HepG2 (cell line): ENCODE results near the gene KLHL21. TPM values are rescaled to one million over a fixed set of nuclear protein-coding genes. Genes with fewer than 3 reads are reported as not detected.

Experiments used
- CBX2 ChIP-seq, 2 experiments: fragments of 200-600 bp in 1 of 2; sonication (generic); formaldehyde crosslinking in 1 of 2; IDR thresholded peaks; 2 replicates each; pipeline versions ENCODE4 v1.7.0 to v1.8.1; 2018 to 2022; ENCODE audit warnings: low read depth in 2 of 2, low read length in 1 of 2, mild to moderate bottlenecking in 1 of 2, missing genetic modification reagents in 1 of 2
- HNRNPLL ChIP-seq: fragments of 200-400 bp; formaldehyde crosslinking; IDR thresholded peaks from 2 replicates; pipeline ENCODE4 v1.6.1; 2017; ENCODE audit warnings: mild to moderate bottlenecking, low read depth, low read length; ENCODE audit not compliant: poor library complexity, severe bottlenecking
- KMT2B ChIP-seq: IDR thresholded peaks from 2 replicates; pipeline ENCODE4 v1.6.1; 2016; ENCODE audit warnings: missing genetic modification reagents, missing compliant biosample characterization
- MAZ ChIP-seq, 2 experiments: sonication (generic) in 1 of 2; formaldehyde crosslinking in 1 of 2; IDR thresholded peaks; 2 replicates each; pipeline versions ENCODE4 v1.5.0 to v1.6.1; 2012 to 2020; ENCODE audit warnings: low read depth in 2 of 2, mild to moderate bottlenecking in 2 of 2, borderline replicate concordance in 1 of 2, improper control_type of control experiment in 1 of 2, low read length in 1 of 2, missing genetic modification reagents in 1 of 2, moderate library complexity in 1 of 2
- MIXL1 ChIP-seq: IDR thresholded peaks from 2 replicates; pipeline ENCODE4 v1.6.1; 2016
- MXI1 ChIP-seq: IDR thresholded peaks from 3 replicates; pipeline ENCODE4 v1.6.1; 2012; ENCODE audit warnings: low read depth, low read length, inconsistent platforms, borderline replicate concordance
- POGK ChIP-seq: sonication (generic); formaldehyde crosslinking; conservative IDR thresholded peaks from 2 replicates; pipeline ENCODE4 v1.8.0; 2022; ENCODE audit warnings: mild to moderate bottlenecking, moderate library complexity, missing genetic modification reagents
- SCMH1 ChIP-seq: sonication (generic); formaldehyde crosslinking; IDR thresholded peaks from 2 replicates; pipeline ENCODE4 v1.9.0; 2021; ENCODE audit warnings: missing genetic modification reagents, mild to moderate bottlenecking, borderline replicate concordance
- TERF1 ChIP-seq: sonication (generic); formaldehyde crosslinking; IDR thresholded peaks from 2 replicates; pipeline ENCODE4 v1.8.0; 2022; ENCODE audit warnings: mild to moderate bottlenecking, missing genetic modification reagents, moderate library complexity
- ZMYM2 ChIP-seq: sonication (generic); formaldehyde crosslinking; IDR thresholded peaks from 2 replicates; pipeline ENCODE4 v1.8.0; 2022; ENCODE audit warnings: mild to moderate bottlenecking, missing genetic modification reagents
- ZNF136 ChIP-seq: sonication (generic); formaldehyde crosslinking; IDR thresholded peaks from 2 replicates; pipeline ENCODE4 v1.8.1; 2022; ENCODE audit warnings: low read depth, mild to moderate bottlenecking, moderate library complexity, missing genetic modification reagents
- ZNF207 ChIP-seq: fragments of 450-650 bp; IDR thresholded peaks from 2 replicates; pipeline ENCODE4 v1.6.1; 2016; ENCODE audit warnings: antibody characterized with exemption, borderline replicate concordance
- ZNF234 ChIP-seq: sonication (generic); formaldehyde crosslinking; conservative IDR thresholded peaks from 2 replicates; pipeline ENCODE4 v1.5.1; 2020; ENCODE audit warnings: mild to moderate bottlenecking, missing genetic modification reagents
- ZNF264 ChIP-seq: sonication (generic); formaldehyde crosslinking; IDR thresholded peaks from 2 replicates; pipeline ENCODE4 v1.4.0; 2020; ENCODE audit warnings: missing genetic modification reagents
- ZNF274 ChIP-seq: sonication (generic); formaldehyde crosslinking; IDR thresholded peaks from 2 replicates; pipeline ENCODE4 v1.5.1; 2020; ENCODE audit warnings: mild to moderate bottlenecking, missing genetic modification reagents
- ZNF333 ChIP-seq: sonication (generic); formaldehyde crosslinking; IDR thresholded peaks from 2 replicates; pipeline ENCODE4 v1.4.0; 2020; ENCODE audit warnings: mild to moderate bottlenecking, missing genetic modification reagents, borderline replicate concordance
- ZNF550 ChIP-seq: sonication (generic); formaldehyde crosslinking; IDR thresholded peaks from 2 replicates; pipeline ENCODE4 v1.4.0; 2020; ENCODE audit warnings: mild to moderate bottlenecking, missing genetic modification reagents, borderline replicate concordance
- ZNF83 ChIP-seq: sonication (generic); formaldehyde crosslinking; IDR thresholded peaks from 2 replicates; pipeline ENCODE4 v1.4.0; 2020; ENCODE audit warnings: missing genetic modification reagents, mild to moderate bottlenecking, borderline replicate concordance
- ZNF878 ChIP-seq: sonication (generic); formaldehyde crosslinking; IDR thresholded peaks from 2 replicates; pipeline ENCODE4 v1.8.1; 2023; ENCODE audit warnings: mild to moderate bottlenecking, missing genetic modification reagents, moderate library complexity
- polyA plus RNA-seq, 8 experiments: library from polyadenylated mRNA; depleted of rRNA in 3 of 8; stranded (reverse) in 7 of 8; unstranded in 1 of 8; fragments of >200 nt; fragmentation: Illumina TruSeq in 4 of 8; extraction: Trizol in 4 of 8; gene quantifications; 2 replicates each; pipeline versions ENCODE4 v1.2.1 to v1.2.3, GENCODE V29; 2011 to 2016; ENCODE audit warnings: low read depth in 4 of 8, missing spikeins in 1 of 8, mixed read lengths in 1 of 8; ENCODE audit not compliant: insufficient read depth in 1 of 8
- total RNA-seq, 5 experiments: library from RNA; depleted of rRNA; stranded (reverse); fragments of >200 nt; fragmentation: Illumina TruSeq; extraction: Trizol; gene quantifications; 2 replicates each; pipeline ENCODE4 v1.2.3, GENCODE V29; 2016; ENCODE audit warnings: low read depth in 1 of 5
- TF ChIP-seq, protein P1 (sequence below): sonication (generic); IDR thresholded peaks from 2 replicates; pipeline ENCODE4 v1.6.1; 2016; ENCODE audit warnings: low read depth, borderline replicate concordance
- TF ChIP-seq, protein P2 (sequence below): sonication (generic); formaldehyde crosslinking; IDR thresholded peaks from 2 replicates; pipeline ENCODE4 v1.5.0; 2020; ENCODE audit warnings: missing genetic modification reagents, mild to moderate bottlenecking, borderline replicate concordance
- TF ChIP-seq, protein P3 (sequence below): sonication (generic); formaldehyde crosslinking; IDR thresholded peaks from 2 replicates; pipeline ENCODE4 v1.5.0; 2020; ENCODE audit warnings: mild to moderate bottlenecking, missing genetic modification reagents

The KLHL21 gene
- total and polyA plus RNA-seq, 2 of the 13 experiments (the other 11 are each of a cell fraction or from before 2014, with no cell fraction given) = 14.8 to 25.0 TPM

DNA sequence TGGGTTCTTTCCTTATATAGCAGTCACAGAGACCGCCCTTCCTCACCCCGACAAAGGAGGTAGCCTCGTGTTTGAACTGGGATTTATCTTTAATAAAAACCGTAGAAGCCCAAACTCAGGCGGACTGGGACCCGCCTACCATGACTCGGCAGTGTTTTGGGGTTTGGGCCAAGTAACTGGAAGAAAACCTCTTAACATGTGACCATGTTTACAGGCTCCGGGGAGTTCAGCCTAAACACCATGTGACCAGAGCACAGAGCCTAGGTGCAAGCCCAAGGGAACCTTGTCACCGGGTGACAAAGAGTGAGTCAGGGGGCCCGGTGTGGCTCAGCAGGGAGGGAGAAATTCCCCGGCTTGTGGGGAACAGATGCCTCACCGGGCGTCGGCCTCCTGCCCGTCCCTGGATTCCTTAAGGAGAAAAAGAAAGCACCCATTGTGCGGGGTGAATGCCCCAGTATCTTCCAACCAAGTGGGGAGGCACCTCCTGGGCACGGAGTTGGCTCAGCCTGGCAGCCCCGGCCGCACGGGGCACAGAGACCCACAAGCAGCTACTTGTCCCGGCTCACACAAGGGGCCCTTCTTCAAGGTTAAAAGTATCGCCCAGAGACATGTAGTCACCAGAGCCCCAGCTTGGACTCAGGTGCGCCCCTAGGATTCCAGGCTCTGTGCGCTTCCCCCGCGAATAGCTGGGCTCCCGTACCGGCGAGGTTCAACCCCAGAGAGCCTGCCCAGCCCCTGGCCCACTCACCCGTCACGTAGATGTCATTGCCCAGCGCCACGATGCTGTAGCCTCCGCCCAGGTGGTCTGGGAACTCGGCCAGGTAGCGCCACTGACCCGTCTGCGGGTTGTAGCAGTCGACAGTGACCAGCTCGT, 1.4 kb downstream of the KLHL21 start (continued):
- TF ChIP-seq ZMYM2 (CRISPR knock-in tag) = no peak
- TF ChIP-seq, protein P1, sequence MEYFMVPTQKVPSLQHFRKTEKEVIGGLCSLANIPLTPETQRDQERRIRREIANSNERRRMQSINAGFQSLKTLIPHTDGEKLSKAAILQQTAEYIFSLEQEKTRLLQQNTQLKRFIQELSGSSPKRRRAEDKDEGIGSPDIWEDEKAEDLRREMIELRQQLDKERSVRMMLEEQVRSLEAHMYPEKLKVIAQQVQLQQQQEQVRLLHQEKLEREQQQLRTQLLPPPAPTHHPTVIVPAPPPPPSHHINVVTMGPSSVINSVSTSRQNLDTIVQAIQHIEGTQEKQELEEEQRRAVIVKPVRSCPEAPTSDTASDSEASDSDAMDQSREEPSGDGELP = no peak
- TF ChIP-seq KMT2B = no peak
- no peak for TF ChIP-seq ZNF234 (CRISPR knock-in tag)
- TF ChIP-seq SCMH1 (CRISPR knock-in tag) = no peak
- TF ChIP-seq, protein P2, sequence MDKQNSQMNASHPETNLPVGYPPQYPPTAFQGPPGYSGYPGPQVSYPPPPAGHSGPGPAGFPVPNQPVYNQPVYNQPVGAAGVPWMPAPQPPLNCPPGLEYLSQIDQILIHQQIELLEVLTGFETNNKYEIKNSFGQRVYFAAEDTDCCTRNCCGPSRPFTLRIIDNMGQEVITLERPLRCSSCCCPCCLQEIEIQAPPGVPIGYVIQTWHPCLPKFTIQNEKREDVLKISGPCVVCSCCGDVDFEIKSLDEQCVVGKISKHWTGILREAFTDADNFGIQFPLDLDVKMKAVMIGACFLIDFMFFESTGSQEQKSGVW (CRISPR knock-in tag) = no peak
- TF ChIP-seq ZNF136 (CRISPR knock-in tag) = no peak
- no peak for TF ChIP-seq ZNF550 (CRISPR knock-in tag)
- no peak for TF ChIP-seq ZNF264
- no peak for TF ChIP-seq ZNF274 (CRISPR knock-in tag)
- no peak for TF ChIP-seq ZNF333
- TF ChIP-seq POGK (CRISPR knock-in tag) = no peak
- TF ChIP-seq ZNF207 = no peak
- TF ChIP-seq MAZ (IDR thresholded peaks at IDR 0.05; ENCODE audit: borderline replicate concordance, low read depth, low read length) = no peak
- TF ChIP-seq MAZ (CRISPR knock-in tag; IDR thresholded peaks at IDR 0.05; ENCODE audit: low read depth) = no peak
- no peak for TF ChIP-seq TERF1 (CRISPR knock-in tag)
- no peak for TF ChIP-seq CBX2 (IDR thresholded peaks at IDR 0.05; ENCODE audit: low read depth, low read length)
- TF ChIP-seq CBX2 (CRISPR knock-in tag; IDR thresholded peaks at IDR 0.05; ENCODE audit: low read depth) = no peak
- TF ChIP-seq MXI1 = peak; percentile 96
- no peak for TF ChIP-seq MIXL1
- TF ChIP-seq HNRNPLL = no peak
- TF ChIP-seq, protein P3, sequence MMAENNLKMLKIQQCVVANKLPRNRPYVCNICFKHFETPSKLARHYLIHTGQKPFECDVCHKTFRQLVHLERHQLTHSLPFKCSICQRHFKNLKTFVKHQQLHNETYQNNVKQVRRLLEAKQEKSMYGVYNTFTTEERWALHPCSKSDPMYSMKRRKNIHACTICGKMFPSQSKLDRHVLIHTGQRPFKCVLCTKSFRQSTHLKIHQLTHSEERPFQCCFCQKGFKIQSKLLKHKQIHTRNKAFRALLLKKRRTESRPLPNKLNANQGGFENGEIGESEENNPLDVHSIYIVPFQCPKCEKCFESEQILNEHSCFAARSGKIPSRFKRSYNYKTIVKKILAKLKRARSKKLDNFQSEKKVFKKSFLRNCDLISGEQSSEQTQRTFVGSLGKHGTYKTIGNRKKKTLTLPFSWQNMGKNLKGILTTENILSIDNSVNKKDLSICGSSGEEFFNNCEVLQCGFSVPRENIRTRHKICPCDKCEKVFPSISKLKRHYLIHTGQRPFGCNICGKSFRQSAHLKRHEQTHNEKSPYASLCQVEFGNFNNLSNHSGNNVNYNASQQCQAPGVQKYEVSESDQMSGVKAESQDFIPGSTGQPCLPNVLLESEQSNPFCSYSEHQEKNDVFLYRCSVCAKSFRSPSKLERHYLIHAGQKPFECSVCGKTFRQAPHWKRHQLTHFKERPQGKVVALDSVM = no peak
- no peak for TF ChIP-seq ZNF83 (CRISPR knock-in tag)
- no peak for TF ChIP-seq ZNF878
